ENCODE results near the gene CYTH2.
"Not testable (repeated sequence)": the region's sequence is repeated elsewhere in the genome, so short reads cannot be mapped to it uniquely, and the experiment has no call there.

CYTH2 gene

GRCh38 chr19:48513289-48514122, 44.3 kb downstream of the CYTH2 start:
- DNase-seq: peak; percentile 74

GRCh38 chr19:48514123-48514458, 44.9 kb downstream of the CYTH2 start:
- no peak for DNase-seq

- no peak for DNase-seq
These were observed 47.4 kb downstream of the CYTH2 start for GRCh38 chr19:48516536-48516935.

GRCh38 chr19:48518207-48518606, 49.0 kb downstream of the CYTH2 start:
- no peak for DNase-seq

- not testable (repeated sequence) for DNase-seq
These were observed 50.3 kb downstream of the CYTH2 start for GRCh38 chr19:48519426-48519825.

GRCh38 chr19:48520134-48520533, 51.0 kb downstream of the CYTH2 start:
- DNase-seq: no peak

GRCh38 chr19:48524221-48524620, 55.1 kb downstream of the CYTH2 start:
- DNase-seq: no peak

- no peak for DNase-seq
These were observed 55.6 kb downstream of the CYTH2 start for GRCh38 chr19:48524732-48525131.

GRCh38 chr19:48529156-48529555, 60.0 kb downstream of the CYTH2 start:
- no peak for DNase-seq

- DNase-seq: no peak
These were observed 61.0 kb downstream of the CYTH2 start for GRCh38 chr19:48530066-48530720.

- no peak for DNase-seq
These were observed 61.6 kb downstream of the CYTH2 start for GRCh38 chr19:48530770-48531169.
